Measurements from ENCODE around the gene TNC. TPM values are rescaled to one million over a fixed set of nuclear protein-coding genes. Genes with fewer than 3 reads are reported as not detected.

TNC gene
- polyA plus RNA-seq, 1 donor, result 43.4 TPM

GRCh38 chr9:115050002-115050490 is 67.9 kb downstream of the TNC start:
- no peak for DNase-seq (ENCODE audit: low read depth)

DNA sequence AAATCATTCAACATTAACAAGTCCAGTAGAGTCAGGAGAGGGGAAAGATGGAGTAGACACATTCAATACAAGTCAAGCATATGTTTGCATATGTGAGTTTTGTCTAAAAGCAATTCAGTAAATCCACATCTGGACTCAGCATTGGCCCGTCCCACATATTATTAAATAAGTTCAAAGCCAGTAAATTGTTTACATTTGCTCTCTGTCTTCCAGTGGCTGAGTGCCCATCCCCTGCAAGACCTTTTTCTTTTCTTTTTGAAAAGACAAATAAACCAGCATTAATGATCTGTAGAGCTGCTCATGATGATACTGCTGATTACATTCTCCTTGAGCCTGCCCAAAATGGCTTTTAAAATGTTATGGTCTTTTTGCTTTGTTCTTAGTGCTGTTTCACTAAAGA is 71.1 kb downstream of the TNC start:
- no peak for DNase-seq (ENCODE audit: low read depth)

DNA sequence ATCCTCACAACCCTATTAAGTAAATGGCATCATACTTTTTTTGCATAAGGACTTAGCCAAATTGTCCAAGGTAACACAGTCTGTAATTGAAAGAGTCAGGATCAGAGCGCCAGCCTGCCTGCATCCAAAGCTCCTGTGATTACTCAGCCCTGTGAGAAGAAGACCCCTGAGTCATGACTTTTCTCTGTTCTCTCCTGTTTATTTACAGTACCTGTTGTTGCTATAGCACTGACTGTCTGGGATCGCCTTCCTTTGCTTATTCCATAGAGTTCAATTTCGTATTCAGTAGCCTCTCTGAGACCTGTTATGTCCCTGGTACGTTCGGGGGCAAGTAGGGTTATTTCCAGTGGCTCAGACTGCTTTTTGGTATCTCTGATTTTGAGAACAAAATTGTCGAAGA is 71.8 kb downstream of the TNC start:
- no peak for DNase-seq (ENCODE audit: low read depth)

GRCh38 chr9:115043632-115044031 is 74.3 kb downstream of the TNC start:
- no peak for DNase-seq (ENCODE audit: low read depth)

DNA sequence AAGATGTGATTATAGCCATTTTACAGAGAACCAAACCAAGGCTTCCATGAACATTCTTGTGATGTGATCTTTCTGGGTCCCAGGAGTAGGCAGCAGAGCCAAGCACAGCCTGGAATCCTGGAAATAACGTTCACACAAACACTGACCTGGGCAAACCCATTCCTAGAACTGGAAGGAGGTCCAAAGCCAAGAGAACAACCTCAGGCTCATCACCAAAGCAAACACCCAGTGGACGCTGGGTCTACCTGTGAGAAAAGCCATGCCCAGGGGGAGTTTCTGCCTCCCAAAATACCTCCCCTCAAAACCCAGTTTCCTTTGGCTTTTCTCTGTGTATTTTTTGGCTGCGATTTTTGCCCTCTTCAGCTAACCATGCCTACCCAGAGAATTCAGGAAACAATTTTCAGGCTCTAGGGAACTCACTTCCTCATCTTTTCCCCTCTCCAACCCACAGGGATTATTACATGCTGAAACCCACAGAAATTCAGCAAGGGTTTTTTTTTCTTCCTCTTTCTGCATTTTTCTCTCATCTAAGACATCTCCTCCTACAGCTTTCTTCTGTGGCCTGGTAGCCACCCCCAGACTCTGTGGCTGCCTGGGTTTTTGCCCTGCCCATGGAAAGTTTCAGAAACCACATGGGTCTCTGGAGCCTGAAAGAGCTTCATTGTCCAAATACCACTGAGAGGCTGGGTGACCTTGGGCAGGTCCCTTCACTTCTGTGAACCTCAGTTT is 75.0 kb downstream of the TNC start:
- DNase-seq (ENCODE audit: low read depth), result no peak

- no peak for DNase-seq (ENCODE audit: low read depth)
Observed at GRCh38 chr9:115039516-115040120, 78.3 kb downstream of the TNC start.

GRCh38 chr9:115038178-115038577 is 79.8 kb downstream of the TNC start:
- DNase-seq (ENCODE audit: low read depth), result no peak

DNA sequence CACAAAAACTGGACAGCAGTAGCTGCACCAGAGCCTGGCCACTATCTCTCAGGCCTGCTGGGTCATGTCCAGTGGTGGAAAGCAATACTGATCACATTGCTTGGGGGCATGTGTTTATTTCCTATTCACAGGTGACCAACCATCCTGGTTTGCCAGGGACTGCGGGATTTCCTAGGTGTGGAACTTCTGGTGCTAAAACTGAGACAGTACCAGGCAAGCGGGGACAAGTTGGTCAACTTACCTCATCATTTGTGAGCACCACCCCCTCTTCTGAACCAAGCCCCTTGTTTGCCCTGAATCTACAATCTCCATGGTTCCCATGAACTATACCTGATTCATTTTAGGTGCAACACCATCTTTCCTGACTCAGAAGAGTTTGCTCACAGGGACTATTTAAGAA is 81.3 kb downstream of the TNC start:
- DNase-seq (ENCODE audit: low read depth), result no peak

DNA sequence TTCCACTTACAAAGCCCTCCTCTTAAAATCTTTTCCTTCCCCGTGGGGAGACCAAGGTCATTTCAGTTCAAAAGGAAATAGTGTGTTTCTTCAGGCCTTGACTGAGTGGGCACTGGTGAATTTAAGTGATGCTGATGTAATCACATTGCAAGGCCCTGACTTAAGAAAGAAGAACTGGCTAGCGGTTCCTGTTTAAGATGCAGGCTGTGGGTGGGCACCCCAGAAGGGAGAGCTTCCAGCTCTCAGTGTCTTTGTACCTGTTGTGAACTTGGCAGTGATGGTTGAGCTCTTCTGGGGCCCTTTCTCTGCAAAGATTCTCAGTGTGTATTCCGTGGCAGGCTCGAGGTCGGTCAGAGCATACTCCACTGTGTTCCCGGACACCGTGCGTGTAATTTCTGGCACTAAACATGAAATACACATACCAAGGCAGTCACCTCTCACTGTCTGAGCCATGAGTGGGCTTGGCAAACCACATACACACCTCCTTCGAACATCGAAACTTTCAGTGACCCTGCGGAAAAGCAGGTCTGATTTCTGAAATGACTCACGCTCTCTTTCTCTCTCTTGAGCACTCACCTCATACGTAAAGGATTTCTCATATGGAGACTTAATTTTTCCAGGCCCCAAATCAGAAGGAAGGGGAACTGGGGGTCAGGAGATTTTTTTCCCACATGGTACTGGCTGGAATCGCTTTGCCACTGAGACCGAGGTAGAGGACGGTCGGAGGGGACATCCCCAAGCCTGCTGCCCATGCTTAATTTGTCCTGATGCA is 81.9 kb downstream of the TNC start:
- DNase-seq (ENCODE audit: low read depth), result no peak

- DNase-seq (ENCODE audit: low read depth), result no peak
Observed at GRCh38 chr9:115034801-115035200, 83.2 kb downstream of the TNC start.

GRCh38 chr9:115033800-115034199 is 84.2 kb downstream of the TNC start:
- DNase-seq (ENCODE audit: low read depth), result no peak

DNA sequence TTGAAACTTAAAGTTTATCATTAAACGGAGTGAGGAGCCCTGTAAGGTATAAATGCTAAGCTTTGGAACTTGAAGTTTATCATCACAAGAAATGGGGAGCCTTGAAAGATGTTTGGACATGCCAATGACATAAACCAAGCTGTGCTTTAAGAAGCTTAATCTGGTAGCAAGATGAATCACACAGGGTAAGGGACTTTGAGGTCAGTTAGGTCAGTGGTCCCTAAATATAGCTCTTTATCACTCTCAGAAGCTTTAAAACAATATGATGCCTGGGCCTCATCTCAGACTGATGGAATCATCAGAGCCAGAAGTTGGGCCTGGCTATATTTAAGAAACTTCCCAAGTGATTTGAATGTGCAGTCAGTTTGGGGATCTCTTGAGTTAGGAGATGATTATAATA is 85.7 kb downstream of the TNC start:
- no peak for DNase-seq (ENCODE audit: low read depth)

DNA sequence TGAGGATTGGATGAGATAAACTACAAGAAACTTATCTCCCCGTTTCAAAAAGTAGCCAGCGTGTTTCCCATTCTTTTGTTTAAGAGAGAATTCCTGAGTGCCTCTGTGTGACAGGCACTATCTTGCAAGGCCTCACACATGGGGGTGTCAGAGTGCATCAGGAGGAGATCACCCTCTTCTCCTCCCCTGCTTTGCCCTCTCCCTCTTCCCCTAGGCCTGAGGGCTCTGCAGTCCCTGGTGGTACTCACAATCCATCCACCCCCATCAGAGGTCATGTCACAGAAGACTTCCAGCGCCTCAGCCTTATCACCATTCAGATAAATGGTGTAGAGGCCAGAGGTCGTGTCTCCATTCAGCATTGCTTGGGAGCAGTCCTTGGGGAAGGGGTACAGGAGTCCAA is 88.0 kb downstream of the TNC start:
- no peak for DNase-seq (ENCODE audit: low read depth)

DNA sequence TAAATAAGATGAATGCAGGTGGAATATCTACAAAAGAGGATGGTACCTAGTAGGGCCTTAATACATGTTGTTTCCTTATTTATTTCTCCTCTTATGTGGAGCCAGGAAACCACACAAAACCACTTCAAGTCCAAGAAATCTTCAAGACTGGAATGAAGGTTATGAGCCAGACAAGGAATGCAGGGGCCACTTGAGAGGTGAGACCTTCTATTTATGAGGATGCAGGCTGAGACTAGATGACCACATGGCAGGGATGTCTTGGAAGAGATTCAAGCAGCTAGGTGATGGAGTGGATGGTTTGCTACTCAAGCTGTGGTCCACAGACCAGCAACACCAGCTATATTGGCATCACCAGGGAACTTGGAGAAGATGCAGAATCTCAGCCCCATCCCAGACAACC is 92.2 kb downstream of the TNC start:
- DNase-seq (ENCODE audit: low read depth), result no peak

DNA sequence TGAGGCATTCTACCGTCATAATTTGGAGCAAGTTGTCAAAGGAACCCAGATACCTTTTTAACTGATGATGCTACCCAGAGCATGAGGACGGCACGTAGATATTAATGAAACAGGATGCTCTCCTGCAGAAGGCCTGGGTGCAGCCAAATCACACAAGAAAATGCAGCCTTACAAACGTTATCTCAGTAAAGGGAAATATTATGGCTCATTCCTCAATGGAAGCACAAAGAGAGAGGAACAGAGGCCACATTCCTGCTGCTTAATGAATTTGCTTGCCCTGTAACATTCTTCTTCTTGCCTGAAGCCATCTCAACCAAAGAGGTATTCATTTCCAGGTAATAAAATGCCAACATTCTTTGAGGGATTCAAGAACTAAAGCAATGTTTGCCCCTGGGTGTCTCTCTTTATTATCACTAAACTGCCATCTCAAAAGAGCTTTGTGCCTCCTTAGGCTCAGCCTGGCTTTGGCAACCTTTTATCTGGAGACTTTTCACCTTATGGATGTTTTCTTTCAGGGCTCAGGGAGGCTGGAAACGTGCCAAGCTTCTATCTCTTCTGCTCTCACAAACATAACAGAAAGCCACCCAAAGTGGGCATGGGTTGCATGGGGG is 92.9 kb downstream of the TNC start:
- no peak for DNase-seq (ENCODE audit: low read depth)

DNA sequence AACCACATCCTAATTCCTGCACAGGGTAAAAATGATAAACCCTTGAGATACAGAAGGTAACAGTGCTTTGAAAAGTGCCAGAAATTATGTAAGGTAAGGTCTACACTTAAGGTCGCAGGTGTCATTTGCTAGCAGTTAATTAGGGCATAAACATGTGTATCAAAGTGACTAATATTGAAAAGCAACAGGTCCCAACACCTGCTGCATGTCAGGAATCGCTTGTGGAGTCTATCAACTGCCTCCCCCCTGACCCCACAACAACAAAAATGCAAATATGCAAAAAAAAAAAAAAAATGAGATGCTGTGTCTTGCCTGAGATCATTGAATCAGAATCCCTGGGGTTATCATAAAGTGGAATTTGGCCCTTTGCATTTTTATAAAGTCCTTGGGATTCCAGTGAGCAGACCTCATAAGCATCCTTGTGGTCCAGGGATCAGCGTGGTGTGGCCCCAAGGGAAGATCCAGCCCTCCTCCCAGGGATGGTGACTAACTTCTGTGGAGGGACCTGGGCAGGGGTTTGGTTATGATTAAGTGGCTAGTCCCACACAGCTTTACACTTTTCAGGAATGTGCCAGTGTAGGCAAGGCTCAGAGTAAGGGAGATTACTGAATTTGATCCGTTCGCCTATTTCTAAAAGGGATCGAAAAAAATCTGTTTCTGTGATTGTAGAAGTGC is 95.1 kb downstream of the TNC start:
- no peak for DNase-seq (ENCODE audit: low read depth)

- no peak for DNase-seq (ENCODE audit: low read depth)
Observed at GRCh38 chr9:115018547-115019435, 99.2 kb downstream of the TNC start.

DNA sequence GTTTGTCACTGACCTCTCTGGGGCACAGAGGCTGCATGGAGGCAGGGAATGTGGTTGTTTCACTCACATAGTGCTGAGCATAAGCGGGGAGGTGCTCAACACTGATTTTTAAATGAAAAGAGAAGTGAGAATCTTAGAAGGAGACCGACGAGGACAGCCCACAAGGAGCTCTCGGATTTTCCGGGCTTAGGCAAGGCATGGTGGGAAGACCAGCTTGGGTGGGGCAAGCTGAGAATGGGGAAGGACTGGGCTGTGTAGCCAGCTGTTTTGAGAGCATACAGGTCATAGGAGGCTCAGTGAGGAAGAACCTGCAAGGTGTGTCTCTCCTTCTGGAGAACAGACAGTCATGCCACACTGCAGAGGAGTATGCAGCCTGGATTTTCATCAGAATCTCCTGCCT is 101.6 kb downstream of the TNC start:
- no peak for DNase-seq (ENCODE audit: low read depth)

DNA sequence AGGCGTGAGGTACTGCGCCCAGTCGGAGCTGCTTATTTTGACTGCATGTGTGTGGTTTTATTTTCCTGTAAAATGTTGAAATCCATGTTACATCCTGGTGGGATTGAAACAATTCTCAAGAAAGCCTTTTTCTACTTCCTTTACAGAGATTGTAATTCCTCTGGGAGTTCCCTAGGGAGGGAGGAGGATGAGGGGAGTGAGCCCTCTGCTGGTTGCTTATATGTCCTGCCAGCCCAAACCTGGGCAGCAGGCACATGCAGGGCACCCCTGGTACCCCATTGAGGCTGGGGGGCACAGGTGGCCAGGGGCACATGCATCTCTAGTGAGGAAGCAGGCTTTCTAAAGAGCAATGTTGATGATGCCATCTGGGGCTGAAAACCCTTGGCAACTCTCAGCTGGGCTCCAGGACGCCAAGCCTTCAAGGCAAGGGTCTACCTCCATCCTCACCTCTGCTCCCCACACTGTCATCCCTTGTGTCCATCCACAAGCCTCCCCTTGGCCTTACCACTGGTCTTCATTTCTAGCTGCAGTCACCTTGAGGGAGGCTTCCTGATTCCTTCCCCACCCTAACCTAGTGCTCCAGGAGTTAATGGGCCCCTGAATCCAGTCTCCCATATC is 102.8 kb downstream of the TNC start:
- DNase-seq (ENCODE audit: low read depth), result no peak

DNA sequence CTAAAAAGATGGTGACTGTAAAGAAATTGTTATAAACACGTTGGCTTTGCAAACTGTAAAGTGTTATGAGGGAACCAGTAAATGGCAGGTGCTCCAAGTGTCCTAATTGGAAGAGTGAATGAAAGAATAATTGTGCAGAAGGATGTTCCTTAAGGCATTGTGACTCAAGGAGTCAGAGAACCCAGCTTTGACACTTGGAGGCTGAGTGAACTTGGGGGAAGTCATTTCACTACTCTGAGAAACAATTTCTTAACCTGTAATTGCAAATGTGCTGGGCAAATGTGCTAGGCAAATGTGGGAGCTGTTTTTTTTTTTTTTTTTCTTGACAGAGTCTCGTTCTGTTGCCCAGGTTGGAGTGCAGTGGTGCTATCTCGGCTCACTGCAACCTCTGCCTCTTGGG is 103.5 kb downstream of the TNC start:
- no peak for DNase-seq (ENCODE audit: low read depth)
